Lower leg skin (tissue), 3 donors: ENCODE results near the gene LRRC25.

Source experiments
- CTCF ChIP-seq, 3 donors: fragments of 450-650 bp; IDR thresholded peaks; one replicate each; pipeline ENCODE4 v1.5.1; 2016; ENCODE audit warnings: antibody characterized with exemption in 3 of 3, mild to moderate bottlenecking in 3 of 3, moderate library complexity in 2 of 3
- POLR2A ChIP-seq, 2 donors: fragments of 450-650 bp; IDR thresholded peaks; one replicate each; pipeline ENCODE4 v1.6.1; 2016 to 2017; ENCODE audit warnings: antibody characterized with exemption in 2 of 2, mild to moderate bottlenecking in 1 of 2, moderate library complexity in 1 of 2

- no peak for TF ChIP-seq CTCF (IDR thresholded peaks at IDR 0.05)
- TF ChIP-seq POLR2A (IDR thresholded peaks at IDR 0.05) = no peak
These were observed 37.2 kb upstream of the LRRC25 start for GRCh38 chr19:18434411-18435175.
